GM21576 (cell line): ENCODE data around the gene CHST12.

ENCODE experiments used
- ATAC-seq: cut with Tn5 transposase; IDR thresholded peaks from one replicate; pipeline ENCODE4 v1.9.1; 2021; ENCODE audit warnings: mild to moderate bottlenecking, moderate library complexity; ENCODE audit not compliant: unreplicated experiment

CHST12 gene

DNA sequence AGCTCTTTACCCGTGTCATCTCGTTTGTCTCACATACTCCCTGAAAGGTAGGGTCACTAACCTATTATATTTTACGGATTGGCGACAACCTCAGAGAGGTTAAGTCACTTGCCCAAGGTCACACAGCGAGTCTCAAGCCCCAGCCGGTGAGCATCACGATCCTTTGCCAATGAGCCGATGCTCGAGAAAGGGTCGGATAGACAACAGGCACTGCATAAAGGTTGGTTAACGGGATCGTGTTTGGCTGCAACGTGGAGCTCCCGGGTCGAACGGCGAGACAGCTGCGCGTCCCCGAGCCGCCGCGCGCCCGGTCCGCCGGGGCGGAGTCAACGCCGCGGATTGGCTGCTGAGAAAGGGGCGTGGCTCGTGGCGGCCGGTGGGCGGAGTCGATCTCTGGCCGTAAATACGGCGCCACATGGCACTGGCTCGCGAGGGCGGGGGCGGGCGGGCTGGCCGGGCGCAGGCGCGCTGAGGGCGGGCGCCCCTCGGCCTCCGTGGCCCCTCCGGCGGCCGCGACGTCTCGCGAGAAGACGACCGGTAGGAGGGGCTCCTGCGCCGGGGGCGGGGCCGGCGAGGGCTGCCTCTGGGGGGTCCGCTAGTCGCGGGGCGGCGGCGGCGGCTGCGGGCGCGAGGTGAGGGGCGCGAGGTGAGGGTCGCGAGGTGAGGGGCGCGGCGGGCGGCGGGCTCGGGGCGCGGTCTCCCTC lies at the start of gene CHST12:
Gene CHST12, plus strand, starts transcription at position 598 of the 704 bp plus-strand sequence. CDS start 29,029 bp downstream, outside the sequence.
- peak; percentile 44 for ATAC-seq

DNA sequence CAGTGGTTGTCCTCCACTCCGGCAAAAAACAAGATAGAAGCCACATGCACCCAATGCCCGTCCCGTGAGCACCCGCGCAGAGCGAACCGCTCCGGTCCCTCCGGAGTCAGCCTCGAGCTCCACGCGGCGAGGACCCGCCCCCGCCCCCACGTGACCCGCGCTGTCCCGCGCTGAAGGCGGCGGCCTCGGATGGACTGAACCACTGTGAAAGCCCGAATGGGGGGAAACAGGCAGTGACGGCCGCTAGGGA lies 49.5 kb upstream of the CHST12 start:
- peak; percentile 47 for ATAC-seq

DNA sequence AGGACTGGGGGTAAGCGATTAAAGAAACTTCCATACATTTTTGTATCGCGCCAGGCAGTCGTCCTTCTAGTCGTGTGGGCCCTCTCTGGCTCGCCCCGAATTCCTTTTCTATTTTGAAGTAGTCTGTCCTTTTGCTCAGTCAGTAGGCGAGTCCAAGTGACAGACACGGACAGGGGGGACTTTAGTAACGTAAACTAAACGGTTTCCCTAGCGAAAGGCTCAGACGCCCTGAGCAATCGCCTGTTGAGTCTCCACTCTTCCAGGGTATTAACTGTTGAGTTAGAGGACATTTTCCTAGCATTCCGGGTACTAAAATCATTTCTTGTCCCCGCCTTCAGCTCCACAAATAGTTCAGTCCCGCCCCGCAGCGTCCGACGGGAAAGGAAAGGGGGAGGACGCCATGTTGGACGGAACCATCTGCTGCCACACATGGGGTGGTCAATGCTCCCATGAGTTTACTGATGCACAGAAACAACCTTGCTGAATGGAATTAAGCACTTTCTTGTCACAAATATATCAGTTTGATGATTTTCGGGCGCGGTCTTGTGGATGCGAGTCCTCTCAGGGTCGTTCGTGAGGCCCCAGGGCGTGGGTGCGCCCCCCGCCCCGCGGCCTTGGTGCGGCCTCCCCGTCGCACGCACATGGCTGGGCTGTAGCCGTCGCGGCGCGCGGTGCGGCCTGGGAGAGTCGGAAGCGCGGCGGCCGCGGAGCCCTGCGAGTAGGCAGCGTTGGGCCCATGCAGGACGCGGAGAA lies 49.0 kb upstream of the CHST12 start, which contains the start of gene EIF3B:
Gene EIF3B, plus strand, starts transcription at position 642 of the 753 bp plus-strand sequence. Its CDS starts 95 bp downstream, at position 737.
- ATAC-seq = peak; percentile 67

DNA sequence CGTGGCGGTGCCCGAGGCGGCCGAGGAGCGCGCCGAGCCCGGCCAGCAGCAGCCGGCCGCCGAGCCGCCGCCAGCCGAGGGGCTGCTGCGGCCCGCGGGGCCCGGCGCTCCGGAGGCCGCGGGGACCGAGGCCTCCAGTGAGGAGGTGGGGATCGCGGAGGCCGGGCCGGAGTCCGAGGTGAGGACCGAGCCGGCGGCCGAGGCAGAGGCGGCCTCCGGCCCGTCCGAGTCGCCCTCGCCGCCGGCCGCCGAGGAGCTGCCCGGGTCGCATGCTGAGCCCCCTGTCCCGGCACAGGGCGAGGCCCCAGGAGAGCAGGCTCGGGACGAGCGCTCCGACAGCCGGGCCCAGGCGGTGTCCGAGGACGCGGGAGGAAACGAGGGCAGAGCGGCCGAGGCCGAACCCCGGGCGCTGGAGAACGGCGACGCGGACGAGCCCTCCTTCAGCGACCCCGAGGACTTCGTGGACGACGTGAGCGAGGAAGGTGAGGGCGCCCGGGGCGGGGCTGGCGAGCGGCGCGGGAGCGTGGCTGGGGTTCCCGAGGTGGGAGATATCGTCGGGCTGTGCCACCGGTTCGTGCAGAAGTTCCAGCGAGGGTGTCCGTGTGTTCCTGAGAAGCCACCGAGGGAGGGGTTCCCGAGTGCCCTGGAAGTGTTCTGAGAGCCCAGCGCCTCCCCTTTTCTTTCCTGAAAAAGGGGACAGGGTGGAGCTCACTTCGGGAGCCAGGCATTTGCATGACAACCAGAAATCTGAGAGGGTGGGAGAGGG lies 48.3 kb upstream of the CHST12 start:
- peak; percentile 3 for ATAC-seq

DNA sequence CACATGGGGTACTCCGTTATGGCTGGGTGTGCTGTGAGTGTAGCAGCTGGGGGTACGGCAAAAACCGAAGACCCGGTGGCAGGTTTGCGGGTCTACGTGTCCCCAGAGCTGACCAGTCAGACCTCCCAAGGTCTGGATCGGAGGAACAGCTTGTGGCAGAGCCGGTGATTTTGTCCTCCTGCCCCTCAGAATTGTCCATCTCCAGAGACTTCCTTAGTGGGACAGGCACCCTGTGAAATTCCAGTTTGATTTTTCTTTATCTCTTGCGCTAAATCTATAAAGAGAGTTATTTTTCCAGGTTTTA lies 47.8 kb upstream of the CHST12 start:
- ATAC-seq = no peak

DNA sequence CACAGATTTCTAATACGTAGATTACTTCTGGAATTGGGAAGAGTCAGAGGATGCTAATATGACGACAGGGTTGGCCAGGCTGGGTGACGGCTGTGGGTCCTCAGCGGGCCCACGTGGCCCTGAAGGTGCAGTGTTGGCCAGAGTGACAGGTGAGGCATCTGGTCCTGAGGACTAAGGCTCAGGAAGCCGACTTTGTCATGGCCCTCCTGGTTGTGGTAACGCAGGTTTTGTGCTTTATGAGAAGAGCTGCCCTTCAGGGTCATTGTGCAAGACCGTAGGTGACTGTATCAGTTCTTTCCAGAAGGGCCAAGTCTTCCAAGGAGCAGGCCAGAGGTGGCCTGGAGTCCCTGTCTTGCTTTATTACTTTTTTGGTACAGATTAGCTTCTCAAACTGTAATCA lies 46.2 kb upstream of the CHST12 start:
- no peak for ATAC-seq

DNA sequence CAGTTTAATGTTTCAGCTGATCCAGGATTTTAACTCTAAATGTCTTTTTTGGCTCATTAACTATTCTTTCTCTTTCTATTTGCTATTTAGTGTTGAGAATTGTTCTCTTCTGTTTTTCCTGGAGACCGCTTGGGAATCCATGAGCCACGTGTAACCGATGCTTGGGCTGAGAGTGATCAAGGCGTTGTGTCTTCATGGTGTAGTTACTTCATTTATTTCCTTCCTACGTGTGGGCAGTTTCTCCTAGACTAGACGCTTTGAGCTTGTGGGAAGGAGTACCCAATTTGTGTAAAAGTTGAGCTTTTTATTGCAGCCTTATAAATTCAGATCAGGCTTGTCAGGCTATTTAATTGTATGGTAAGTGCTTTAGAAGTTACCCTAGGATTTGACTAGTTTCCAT lies 45.8 kb upstream of the CHST12 start:
- no peak for ATAC-seq

DNA sequence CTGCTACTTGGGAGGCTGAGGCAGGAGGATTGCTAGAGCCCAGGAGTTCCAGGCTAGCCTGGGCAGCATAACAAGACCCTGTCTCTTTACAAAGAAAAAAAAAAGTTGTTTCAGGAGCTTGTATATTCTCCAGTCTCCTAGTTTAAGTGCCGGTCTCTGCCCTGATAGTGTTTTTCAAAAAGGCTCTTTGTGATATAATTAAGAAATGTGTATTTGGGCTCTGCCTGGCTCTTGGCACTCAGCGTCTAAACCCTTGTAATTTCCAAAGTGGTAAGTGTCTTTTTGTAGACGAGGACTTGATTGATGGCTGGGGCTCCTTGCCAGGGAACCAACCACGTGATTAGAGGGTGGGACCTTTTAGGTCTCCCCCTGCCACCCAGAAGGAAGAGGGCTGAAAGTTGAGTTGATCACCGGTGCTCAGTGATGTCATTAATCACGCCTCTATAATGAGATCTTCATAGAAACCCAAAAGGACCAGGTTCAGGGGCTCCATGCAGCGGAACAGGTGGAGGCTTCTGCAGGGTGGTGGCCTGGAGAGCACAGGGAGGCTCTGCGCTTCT lies 44.4 kb upstream of the CHST12 start:
- no peak for ATAC-seq

DNA sequence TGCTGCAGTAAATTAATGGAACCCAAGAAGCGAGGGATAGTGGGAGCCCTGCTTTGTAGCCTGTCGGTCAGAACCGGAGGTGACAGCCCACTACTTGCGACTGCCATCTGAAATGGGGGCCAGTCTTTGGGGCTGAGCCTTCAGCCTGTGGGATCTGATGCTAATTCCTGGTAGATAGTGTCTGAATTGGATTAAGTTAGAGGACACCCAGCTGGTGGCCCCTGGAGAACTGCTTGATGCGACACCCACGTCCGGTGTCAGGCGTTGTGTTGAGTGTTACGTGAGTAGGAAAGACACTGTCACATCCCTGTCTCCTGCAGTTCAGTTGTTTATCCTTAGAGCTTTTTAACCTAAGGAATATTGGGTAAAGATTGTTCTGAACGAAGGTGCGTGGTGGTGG lies 43.8 kb upstream of the CHST12 start:
- ATAC-seq = no peak

DNA sequence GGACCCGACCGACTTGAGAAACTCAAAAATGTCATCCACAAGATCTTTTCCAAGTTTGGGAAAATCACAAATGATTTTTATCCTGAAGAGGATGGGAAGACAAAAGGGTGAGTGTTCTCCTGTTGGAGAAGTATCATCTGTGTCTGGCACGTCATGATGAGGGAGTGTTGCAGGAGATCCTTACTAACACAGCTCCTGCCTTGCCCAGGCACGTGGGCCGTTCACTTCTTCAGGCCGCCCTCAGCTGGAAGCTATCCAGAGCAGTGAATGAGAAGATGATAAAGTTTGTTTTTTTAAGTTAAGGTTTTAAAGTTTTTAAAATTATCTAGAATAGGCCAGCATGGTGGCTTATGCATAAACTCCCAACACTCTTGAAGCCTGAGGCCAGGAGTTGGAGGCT lies 42.6 kb upstream of the CHST12 start:
- ATAC-seq = no peak

DNA sequence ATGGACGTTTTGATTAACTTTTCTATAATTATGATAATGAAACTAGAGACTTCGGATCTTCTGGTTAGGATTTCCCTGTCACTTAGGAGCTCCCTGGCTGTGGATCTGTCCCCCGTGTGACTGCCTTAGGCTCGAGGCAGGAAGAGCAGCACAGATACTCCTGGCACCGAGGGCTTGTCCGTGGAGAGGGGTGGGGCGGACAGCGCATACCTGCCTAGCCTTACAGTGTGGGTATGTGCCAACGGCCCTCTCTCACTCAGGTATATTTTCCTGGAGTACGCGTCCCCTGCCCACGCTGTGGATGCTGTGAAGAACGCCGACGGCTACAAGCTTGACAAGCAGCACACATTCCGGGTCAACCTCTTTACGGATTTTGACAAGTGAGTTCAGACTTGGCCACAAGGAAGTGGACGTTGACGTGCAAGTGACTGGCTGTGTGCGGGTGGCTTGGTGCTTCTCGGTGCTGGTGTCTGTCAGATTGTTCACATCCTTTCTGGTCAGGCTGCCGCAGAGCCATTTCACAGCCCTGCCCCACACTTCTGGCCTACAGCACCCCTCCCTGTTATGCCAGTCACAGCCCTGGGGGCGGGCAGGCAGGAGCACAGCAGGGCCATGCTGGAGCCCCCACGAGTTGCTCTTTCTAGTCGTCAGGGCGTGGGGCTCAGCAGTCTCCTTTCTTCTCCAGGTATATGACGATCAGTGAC lies 40.9 kb upstream of the CHST12 start:
- no peak for ATAC-seq

DNA sequence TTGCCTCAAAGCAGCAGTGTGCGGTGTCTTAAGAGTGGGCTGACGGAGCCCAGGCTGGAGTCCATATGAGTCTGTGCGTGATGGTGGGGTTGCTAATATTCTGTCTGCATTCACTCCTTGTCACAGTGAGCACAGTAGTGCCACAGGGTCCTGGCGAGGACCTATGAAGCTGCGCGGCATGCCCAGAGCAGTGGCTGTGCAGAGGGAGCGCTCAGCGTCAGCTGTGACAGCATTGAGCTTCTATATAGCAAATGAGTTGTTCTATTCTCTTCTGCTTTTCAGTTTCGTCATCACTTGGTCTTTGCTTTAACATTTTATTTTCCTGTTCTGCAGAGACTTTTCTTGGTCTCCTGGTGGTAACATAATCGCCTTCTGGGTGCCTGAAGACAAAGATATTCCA lies 34.3 kb upstream of the CHST12 start:
- ATAC-seq = no peak

DNA sequence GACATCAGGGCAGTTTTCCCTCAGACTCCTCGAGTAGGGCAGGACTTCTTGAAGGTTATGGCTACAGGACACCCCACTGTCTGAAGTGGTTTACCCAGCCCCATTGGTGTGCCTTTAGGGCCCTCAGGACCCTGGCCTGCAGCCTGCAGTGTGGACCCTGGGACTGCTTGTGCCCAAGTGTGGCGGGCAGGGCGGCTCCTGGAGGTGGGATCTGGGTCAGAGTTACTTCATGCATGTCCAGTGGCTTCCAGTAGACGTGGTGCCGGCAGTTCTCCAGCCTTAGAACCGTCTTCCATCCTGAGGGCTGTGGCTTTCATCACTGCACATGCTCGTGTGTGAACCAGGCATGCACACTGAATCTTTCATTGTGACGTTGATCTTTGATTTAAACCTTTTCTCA lies 32.1 kb upstream of the CHST12 start:
- ATAC-seq = no peak

DNA sequence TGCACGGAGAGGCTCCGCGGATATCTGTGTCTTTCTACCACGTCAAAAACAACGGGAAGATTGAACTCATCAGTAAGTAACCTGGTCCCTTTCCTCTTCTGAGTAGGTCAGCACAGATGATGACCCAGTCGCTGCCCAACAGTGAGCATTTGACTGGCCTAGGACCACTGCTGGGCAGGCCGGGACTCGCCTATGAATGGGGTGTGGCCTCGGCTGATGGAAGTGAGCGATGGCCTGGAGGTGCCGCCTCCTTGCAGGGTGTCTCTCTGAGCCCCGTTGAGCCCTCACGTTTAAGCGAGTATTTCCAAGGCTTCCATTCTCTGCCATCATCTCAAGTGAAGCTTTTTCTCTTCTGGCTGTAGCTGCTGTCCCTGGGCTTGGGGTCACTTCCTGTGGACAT lies 30.7 kb upstream of the CHST12 start:
- ATAC-seq = no peak

DNA sequence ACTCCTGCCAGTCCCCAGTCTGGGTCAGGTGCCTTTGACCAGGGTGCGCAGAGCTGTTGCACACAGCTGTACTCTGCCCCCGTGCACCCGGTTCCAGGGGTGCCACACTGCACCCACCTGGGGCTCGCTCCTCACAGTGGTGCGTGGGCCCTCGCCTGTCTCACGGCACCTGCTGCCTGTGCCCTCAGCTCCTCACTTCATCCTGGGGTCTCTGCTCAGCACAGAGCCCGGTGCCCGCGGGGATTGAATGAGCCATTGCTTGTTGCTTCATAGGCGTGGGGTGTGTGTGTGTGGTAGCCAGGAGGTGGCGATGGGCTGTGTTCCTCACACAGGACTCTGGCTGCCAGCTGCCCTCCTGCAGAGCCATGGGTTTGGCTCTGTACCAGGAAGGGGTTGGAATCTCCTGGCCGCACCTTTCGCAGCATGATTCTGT lies 30.3 kb upstream of the CHST12 start:
- no peak for ATAC-seq

DNA sequence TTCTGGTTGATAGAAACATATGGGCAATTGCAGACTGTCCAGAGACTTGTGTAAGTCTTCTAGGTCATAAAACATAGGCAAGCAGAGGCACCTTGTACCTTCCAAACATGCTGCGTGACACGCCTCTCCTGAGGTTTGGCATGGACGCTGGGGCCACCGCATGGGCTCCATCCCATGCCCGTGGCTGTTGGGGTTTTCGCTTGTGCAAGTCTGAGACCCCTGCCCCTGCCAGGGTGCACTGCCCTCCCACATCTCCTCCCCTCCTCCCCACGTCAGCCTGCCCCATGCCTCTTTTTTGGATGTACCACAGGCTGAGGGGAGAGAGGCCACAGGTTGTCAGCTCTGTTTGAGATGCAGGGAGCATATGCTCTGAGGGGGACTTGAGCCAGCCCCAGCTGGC lies 29.8 kb upstream of the CHST12 start:
- ATAC-seq = no peak

DNA sequence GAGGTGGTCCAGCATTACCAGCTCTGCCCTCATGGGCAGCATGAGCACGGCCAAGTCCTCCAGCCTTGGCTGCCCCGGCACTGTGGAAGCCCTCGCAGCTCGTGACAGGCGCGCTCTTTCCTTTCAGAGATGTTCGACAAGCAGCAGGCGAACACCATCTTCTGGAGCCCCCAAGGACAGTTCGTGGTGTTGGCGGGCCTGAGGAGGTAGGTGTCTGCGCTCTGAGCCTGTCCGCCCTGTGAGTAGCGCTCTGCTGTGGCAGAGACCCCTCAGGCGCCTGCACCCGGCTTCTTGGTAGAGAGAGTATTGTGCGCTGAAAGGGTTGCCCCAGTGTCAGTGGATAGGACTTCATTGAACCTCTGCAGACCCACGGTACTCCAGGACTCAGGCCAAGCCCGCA lies 29.0 kb upstream of the CHST12 start:
- no peak for ATAC-seq

DNA sequence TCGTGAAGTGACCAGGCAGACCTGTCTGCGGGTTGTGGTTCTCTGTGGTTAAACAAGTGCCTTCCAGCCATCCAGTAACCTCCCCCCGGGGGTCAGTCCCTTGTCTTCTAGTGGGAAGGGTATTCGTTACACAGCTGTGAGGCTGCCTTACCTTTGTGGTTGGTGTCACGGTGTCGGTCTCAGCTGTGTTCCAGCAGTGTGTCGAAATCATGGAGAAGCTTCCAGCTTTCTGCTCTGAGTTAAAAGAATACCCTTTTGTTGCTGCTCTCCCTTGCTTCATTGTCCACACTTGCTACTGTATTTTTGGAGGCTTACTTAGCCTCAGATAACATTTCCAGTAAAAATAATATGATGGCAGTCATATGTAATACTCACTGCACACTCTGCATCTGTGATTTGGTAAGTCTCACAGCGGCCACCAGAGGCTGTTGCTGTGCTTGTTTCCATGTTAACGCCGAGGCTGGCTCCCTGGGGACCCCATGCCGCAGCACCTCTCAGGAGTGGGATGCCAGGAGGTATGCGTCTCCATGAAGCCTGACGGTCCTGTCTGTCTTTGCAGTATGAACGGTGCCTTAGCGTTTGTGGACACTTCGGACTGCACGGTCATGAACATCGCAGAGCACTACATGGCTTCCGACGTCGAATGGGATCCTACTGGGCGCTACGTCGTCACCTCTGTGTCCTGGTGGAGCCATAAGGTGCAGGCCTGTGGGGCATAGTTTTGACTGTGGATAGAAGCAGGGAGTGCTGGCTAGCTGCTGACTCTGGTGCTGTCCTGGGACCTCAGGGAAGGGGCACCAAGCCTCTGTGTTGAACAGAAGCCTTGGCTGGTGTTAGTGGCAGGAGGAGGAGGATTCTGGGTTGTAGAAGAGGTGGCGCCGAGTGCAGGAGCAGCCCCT lies 28.3 kb upstream of the CHST12 start:
- no peak for ATAC-seq

DNA sequence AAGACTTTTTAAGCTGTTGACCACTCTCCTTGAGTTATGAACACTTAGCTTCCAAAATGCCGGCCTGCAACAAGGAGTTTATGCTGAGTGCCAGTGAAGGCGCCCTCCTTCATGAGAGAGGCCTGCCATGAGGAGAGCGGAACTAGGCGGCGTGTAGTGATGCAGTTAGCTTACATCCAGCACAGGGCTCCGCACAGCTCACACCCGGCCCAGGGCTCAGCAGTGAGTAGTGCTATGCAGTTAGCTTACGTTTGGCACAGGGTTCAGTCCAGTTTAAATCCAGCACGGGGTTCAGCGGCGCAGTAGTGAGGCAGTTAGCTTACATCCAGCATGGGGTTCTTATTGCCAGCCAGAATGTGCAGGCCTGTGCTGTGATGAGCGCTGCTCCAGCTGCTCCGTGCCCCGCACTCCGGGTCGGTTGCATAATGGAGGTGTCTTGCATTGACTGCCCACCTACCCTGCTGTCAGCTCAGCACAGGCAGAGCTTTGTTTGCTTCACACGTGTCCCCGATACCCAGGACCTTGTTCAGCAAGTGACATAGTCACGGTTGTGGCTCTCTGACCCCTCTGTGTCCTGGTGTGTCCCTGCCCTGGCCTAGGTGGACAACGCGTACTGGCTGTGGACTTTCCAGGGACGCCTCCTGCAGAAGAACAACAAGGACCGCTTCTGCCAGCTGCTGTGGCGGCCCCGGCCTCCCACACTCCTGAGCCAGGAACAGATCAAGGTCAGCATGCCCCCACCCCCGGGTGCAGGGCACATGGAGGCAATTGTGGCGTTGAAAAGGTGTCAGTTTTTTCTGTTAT lies 26.9 kb upstream of the CHST12 start:
- no peak for ATAC-seq
